Pancreas (tissue), 10 donors: ENCODE data around the gene KDM3B. TPM values are rescaled to one million over a fixed set of nuclear protein-coding genes. Genes with fewer than 3 reads are reported as not detected.

ENCODE experiments used
- ATAC-seq, 4 donors: fragments of 200-7000 bp; cut with Tn5 transposase; one replicate each; pipeline versions ENCODE4 v1.8.0 to v1.9.1; 2020; ENCODE audit warnings: mild to moderate bottlenecking in 4 of 4, moderate library complexity in 4 of 4
- DNase-seq, 6 donors: peaks; one replicate each; pipeline ENCODE4 v3.0.0-alpha.2; 2020
- FAIRE-seq: peaks from 2 replicates; lab custom pipeline; 2012; peaks lifted over from hg19 to GRCh38; lab: Jason Lieb, UNC
- H3K27ac ChIP-seq, 4 donors: fragments of 200-600 bp; sonication (generic); 1 replicate in 3 of 4; 2 replicates in 1 of 4; pipeline versions ENCODE4 v1.5.0 to v1.8.0; 2020
- H3K27me3 ChIP-seq, 4 donors: fragments of 200-600 bp; one replicate each; pipeline ENCODE4 v1.8.0; 2021
- H3K36me3 ChIP-seq, 3 donors: fragments of 200-600 bp; sonication (generic) in 1 of 3; one replicate each; pipeline versions ENCODE4 v1.5.0 to v1.8.0; 2020 to 2021
- H3K4me1 ChIP-seq, 3 donors: fragments of 200-600 bp; one replicate each; pipeline ENCODE4 v1.8.0; 2021
- H3K4me3 ChIP-seq, 4 donors: fragments of 200-600 bp; sonication (generic) in 2 of 4; one replicate each; pipeline versions ENCODE4 v1.5.0 to v1.8.0; 2020 to 2021
- H3K9me3 ChIP-seq, 4 donors: fragments of 200-600 bp; one replicate each; pipeline ENCODE4 v1.8.0; 2021
- WGBS, 2 donors: extraction: QIAGEN DNeasy Blood & Tissue Kit; methylation state at CpG; one replicate each; pipeline ENCODE4 v1.1.7; 2013; 5-methylcytosine and 5-hydroxymethylcytosine counted together
- intact Hi-C, 3 donors: fragments of 100-400 bp; cut with DNase I; formaldehyde crosslinking; loops; one replicate each; pipeline versions ENCODE4 v1.11.1 to v1.14.2; 2022
- polyA plus RNA-seq, 2 donors: library from polyadenylated mRNA; stranded (reverse); fragments of 200-250 nt; gene quantifications; one replicate each; pipeline ENCODE4 v1.2.3, GENCODE V29; 2013
- total RNA-seq, 6 donors: library from RNA; stranded (reverse); fragmentation: NEBNext Ultra II Directional in 4 of 6; extraction: Animal tissue kit (Norgen Biotek cat#: 25700) in 4 of 6; gene quantifications; one replicate each; pipeline versions ENCODE4 v1.2.1 to v1.2.4, GENCODE V29; 2021 to 2023
- TF ChIP-seq, protein P1 (sequence below), 4 donors: fragments of 200-600 bp; sonication (generic) in 3 of 4; IDR thresholded peaks; one replicate each; pipeline versions ENCODE4 v1.5.0 to v1.8.0; 2021; ENCODE audit warnings: antibody characterized with exemption in 4 of 4
- donor health status: healthy with polysubstance abuse.
- donor health status: DM: no; HTN: no; CAD: no; lungs with moderate emphysema.
- donor health status: DM: no; HTN: no; CAD: no.
- donor health status: control.
- donor health status: control.
- donor health status: Bipolar disorder and iron deficiency.
- donor health status: DM: yes; HTN: yes; CAD: no.
- donor health status: DM: no; HTN: no; CAD: no.
- donor health status: DM: no; HTN: no; CAD: no.
- donor health status: DM: yes; HTN: yes; CAD: no.

The KDM3B gene
- total and polyA plus RNA-seq, 8 donors: 14.3 to 38.3 (median 24.9) TPM

DNA sequence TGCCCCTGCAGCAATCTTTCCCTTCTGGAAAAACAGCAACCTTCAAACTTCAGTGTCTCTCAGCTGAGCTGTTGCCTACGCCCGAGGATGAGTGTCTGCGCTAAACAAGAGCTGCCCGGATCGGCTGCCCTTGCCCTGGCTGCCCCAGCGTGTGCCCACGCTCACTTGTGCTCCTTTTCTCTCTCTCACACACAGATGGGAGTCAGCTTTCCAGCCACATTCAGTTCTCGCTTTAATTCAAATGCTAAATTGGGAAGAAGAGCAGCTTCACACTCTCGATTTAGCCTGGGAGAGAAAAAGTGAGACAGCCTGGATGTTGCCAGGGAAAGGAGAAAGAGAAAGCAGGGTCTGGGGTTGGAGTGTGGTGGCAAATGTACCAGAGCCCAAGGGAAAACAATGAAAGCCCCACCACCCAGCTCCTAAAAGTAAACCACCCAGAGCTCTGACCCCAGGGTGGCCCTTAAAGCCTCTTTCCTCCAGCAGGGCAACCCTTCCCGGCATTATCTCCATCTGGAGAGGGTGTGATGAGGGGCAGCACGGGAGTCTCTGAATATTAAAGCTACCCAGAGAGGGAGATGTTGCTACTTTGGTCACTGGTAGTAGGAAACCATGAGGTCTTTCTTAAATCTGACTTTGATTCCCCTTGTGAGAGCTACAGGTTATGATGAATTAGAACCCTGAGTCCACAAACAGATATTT lies 102.9 kb downstream of the KDM3B start:
- H3K9me3 ChIP-seq: no peaks in the 10 kb centered on the region
- no peaks in the 10 kb centered on the region for H3K4me1 ChIP-seq
- FAIRE-seq (no peak), DNase-seq (no peak), ATAC-seq (no peak)
- no peaks in the 10 kb centered on the region for H3K27me3 ChIP-seq
- H3K36me3 ChIP-seq: no peaks in the 10 kb centered on the region
- WGBS, 2 donors: 73 to 75% methylated on average over 11 of the region's 11 CpGs
- TF ChIP-seq, protein P1, sequence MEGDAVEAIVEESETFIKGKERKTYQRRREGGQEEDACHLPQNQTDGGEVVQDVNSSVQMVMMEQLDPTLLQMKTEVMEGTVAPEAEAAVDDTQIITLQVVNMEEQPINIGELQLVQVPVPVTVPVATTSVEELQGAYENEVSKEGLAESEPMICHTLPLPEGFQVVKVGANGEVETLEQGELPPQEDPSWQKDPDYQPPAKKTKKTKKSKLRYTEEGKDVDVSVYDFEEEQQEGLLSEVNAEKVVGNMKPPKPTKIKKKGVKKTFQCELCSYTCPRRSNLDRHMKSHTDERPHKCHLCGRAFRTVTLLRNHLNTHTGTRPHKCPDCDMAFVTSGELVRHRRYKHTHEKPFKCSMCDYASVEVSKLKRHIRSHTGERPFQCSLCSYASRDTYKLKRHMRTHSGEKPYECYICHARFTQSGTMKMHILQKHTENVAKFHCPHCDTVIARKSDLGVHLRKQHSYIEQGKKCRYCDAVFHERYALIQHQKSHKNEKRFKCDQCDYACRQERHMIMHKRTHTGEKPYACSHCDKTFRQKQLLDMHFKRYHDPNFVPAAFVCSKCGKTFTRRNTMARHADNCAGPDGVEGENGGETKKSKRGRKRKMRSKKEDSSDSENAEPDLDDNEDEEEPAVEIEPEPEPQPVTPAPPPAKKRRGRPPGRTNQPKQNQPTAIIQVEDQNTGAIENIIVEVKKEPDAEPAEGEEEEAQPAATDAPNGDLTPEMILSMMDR (IDR thresholded peaks at IDR 0.05): no peak
- intact Hi-C loops: loop anchor here in 2 of 3 donors (10.0 kb wide), 2 partner anchors 49 to 99 kb away; no protein-coding TSS in a partner anchor
- no peak overlapping the region for H3K27ac ChIP-seq
- no peak overlapping the region for H3K4me3 ChIP-seq

DNA sequence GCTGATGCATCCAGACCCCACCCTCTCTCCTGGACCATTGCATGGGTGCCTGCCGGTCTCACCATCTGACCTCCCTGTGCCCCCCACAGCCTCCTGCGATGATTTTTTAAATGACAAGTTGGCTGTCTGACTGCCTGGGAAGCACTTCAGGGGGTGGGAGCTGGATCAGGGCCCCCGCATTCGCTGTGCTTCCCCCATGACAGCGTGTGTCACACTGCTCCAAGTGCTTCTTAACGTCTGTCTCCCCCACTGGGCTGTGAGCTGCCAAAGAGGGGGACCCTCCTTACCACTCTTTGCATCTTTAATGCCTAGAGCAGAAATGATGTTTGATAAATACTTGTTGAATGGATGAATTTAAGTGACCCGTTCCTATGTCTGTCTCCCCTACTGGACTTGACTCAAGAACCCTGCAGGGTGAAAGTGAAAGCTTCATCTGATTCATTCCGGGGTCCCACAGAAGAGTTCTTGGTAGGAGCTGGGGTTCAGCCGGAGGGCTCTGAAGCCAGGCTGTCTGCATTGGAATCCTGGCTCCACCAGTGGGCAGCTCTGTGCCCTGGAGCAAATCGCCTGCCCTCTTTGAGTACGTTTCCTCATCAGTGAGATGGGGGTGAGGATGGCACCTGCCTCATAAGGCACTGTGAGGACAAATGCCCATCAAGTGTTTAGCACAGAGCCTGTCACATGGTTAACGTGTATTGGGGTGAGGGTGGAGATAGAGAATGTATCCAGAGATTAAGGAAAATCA lies 105.2 kb downstream of the KDM3B start:
- 63 to 71% methylated on average over 12 of the region's 12 CpGs for WGBS, 2 donors
- ATAC-seq: no peak
- no peak for DNase-seq
- H3K9me3 ChIP-seq: no peaks in the 10 kb centered on the region
- H3K4me1 ChIP-seq: no peaks in the 10 kb centered on the region
- no peak overlapping the region for H3K4me3 ChIP-seq
- FAIRE-seq: no peak
- intact Hi-C loops: loop anchor here in 2 of 3 donors (10.0 kb wide), 2 partner anchors 47 to 97 kb away; no protein-coding TSS in a partner anchor
- TF ChIP-seq, protein P1 (IDR thresholded peaks at IDR 0.05): no peak
- H3K27me3 ChIP-seq: no peaks in the 10 kb centered on the region
- H3K27ac ChIP-seq: no peak overlapping the region
- H3K36me3 ChIP-seq: no peaks in the 10 kb centered on the region

DNA sequence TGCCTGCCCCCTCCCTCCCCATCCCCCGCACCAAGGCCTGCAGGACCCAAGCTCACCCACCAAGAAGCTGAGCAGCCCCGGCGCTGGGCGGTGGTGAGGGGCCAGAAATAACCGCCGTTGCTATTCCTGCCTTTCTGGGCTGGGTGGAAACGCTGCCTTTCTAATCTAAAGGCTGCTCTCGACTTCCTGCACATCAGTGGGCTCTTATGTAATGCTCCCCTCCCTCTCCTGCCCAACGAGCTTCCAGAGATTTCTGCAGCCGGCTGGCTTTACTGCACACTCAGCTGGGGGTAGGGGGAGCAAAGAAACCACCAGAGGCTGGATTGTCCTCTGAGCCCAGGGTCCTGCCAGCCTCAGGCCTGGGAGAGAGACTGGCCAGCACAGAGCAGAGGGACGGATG lies 105.9 kb downstream of the KDM3B start:
- DNase-seq (no peak), FAIRE-seq (no peak), ATAC-seq (no peak)
- Histone ChIP-seq H3K27me3 (no peaks in the 10 kb centered on the region), H3K4me3 (no peak overlapping the region), H3K27ac (no peak overlapping the region), H3K36me3 (no peaks in the 10 kb centered on the region), H3K4me1 (peaks cover 0 to 2% (median 0%) of the 10 kb centered on the region in 3 donors), H3K9me3 (no peaks in the 10 kb centered on the region)
- TF ChIP-seq, protein P1 (IDR thresholded peaks at IDR 0.05): no peak
- 46 to 50% methylated on average over 11 of the region's 11 CpGs for WGBS, 2 donors
- intact Hi-C loops: loop anchor here in 2 of 3 donors (10.0 kb wide), 2 partner anchors 46 to 96 kb away; no protein-coding TSS in a partner anchor

DNA sequence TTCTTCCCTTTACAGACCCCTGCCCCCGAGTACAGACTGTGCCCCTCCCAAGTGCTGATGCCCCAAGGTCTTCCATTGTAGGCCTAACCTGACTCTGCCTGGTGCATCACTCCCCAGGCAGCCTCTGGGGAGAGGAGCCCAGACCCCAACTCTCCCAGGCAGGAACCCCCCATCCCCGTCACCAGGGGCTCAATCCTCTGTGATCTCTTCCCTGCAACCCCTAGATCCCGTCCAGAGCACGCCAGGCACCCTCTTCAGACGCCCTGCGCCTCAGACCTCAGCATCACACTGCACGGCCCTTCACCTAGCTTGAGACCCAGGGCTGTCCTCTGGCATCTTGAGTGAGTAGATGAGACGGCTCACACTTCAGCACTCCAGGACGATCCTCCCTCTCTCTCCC lies 106.4 kb downstream of the KDM3B start:
- H3K36me3 ChIP-seq: no peaks in the 10 kb centered on the region
- intact Hi-C loops: loop anchor here in 2 of 3 donors (10.0 kb wide), 2 partner anchors 46 to 96 kb away; no protein-coding TSS in a partner anchor
- no peak for DNase-seq
- FAIRE-seq: no peak
- H3K4me3 ChIP-seq: no peak overlapping the region
- peaks cover 0 to 4% (median 0%) of the 10 kb centered on the region in 3 donors for H3K4me1 ChIP-seq
- TF ChIP-seq, protein P1 (IDR thresholded peaks at IDR 0.05): no peak
- H3K27ac ChIP-seq: no peak overlapping the region
- ATAC-seq: no peak
- no peaks in the 10 kb centered on the region for H3K9me3 ChIP-seq
- WGBS, 2 donors: 70 to 73% methylated on average over 9 of the region's 9 CpGs
- no peaks in the 10 kb centered on the region for H3K27me3 ChIP-seq
